SK-N-SH treated with all-trans-retinoic acid at 6 μM for 48 hours (cell line): Measurements from ENCODE around the gene SPATA45.

Source experiments
- ARNTL ChIP-seq: fragments of 450-650 bp; formaldehyde crosslinking; IDR thresholded peaks from 2 replicates; pipeline ENCODE4 v1.5.0; 2020; ENCODE audit warnings: low read depth, mild to moderate bottlenecking, moderate library complexity, borderline replicate concordance
- BACH2 ChIP-seq: fragments of 250-450 bp; sonication (Bioruptor Pico); IDR thresholded peaks from 2 replicates; pipeline ENCODE4 v1.9.0; 2021; ENCODE audit warnings: mild to moderate bottlenecking, borderline replicate concordance
- ESRRG ChIP-seq: fragments of 250-450 bp; sonication (Bioruptor Pico); IDR thresholded peaks from 2 replicates; pipeline ENCODE4 v1.6.1; 2021; ENCODE audit warnings: mild to moderate bottlenecking
- RARB ChIP-seq: fragments of 250-450 bp; sonication (Bioruptor Pico); IDR thresholded peaks from 2 replicates; pipeline ENCODE4 v1.8.0; 2021; ENCODE audit warnings: mild to moderate bottlenecking, moderate library complexity
- TCF4 ChIP-seq: fragments of 250-450 bp; sonication (Bioruptor Pico); IDR thresholded peaks from 2 replicates; pipeline ENCODE4 v1.8.0; 2021; ENCODE audit warnings: mild to moderate bottlenecking, moderate library complexity, borderline replicate concordance
- ZFP30 ChIP-seq: fragments of 450-650 bp; formaldehyde crosslinking; IDR thresholded peaks from 2 replicates; pipeline ENCODE4 v1.5.0; 2022; ENCODE audit warnings: mild to moderate bottlenecking, moderate library complexity
- ZNF565 ChIP-seq: fragments of 450-650 bp; formaldehyde crosslinking; conservative IDR thresholded peaks from 2 replicates; pipeline ENCODE4 v1.5.0; 2020; ENCODE audit warnings: low read depth, mild to moderate bottlenecking, moderate library complexity
- ZNF8 ChIP-seq: fragments of 450-650 bp; formaldehyde crosslinking; IDR thresholded peaks from 2 replicates; pipeline ENCODE4 v1.5.0; 2020; ENCODE audit warnings: mild to moderate bottlenecking, moderate library complexity
- TF ChIP-seq, protein P1 (sequence below): fragments of 250-450 bp; sonication (Bioruptor Pico); IDR thresholded peaks from 2 replicates; pipeline ENCODE4 v1.5.1; 2020; ENCODE audit warnings: low read depth, mild to moderate bottlenecking, moderate library complexity

DNA sequence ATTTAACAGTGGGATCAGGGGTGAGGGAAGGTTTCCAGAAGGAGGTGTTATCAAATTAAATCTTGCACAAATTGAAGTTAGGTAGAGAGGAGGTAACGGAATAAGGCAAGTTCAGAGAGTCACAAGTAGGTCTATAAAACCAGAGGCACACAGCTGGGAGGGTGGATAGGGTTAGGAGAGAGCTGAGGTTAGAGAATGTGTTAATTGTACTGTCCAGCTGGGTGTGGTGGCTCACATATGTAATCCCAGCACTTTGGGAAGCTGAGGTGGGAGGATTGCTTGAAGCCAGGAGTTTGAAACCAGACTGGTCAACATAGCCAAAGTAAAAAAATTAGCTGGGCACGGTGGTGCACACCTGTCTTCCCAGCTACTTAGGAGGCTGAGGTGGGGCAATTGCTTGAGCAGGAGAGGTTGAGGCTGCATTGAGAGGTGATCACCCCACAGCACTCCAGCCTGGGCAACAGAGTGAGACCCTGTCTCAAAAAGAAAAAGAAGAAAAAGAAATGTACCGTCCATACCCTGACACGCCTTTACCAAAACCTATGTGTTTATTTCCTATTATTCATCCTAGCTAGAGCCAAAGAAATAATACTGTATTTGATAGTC lies 20.2 kb downstream of the SPATA45 start:
- no peak for TF ChIP-seq RARB (CRISPR knock-in tag)
- TF ChIP-seq, protein P1, sequence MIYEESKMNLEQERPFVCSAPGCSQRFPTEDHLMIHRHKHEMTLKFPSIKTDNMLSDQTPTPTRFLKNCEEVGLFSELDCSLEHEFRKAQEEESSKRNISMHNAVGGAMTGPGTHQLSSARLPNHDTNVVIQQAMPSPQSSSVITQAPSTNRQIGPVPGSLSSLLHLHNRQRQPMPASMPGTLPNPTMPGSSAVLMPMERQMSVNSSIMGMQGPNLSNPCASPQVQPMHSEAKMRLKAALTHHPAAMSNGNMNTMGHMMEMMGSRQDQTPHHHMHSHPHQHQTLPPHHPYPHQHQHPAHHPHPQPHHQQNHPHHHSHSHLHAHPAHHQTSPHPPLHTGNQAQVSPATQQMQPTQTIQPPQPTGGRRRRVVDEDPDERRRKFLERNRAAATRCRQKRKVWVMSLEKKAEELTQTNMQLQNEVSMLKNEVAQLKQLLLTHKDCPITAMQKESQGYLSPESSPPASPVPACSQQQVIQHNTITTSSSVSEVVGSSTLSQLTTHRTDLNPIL (CRISPR knock-in tag), result no peak
- no peak for TF ChIP-seq BACH2 (CRISPR knock-in tag)
- TF ChIP-seq ZFP30 (CRISPR knock-in tag), result no peak
- no peak for TF ChIP-seq ESRRG (CRISPR knock-in tag)
- TF ChIP-seq ZNF8, result no peak
- no peak for TF ChIP-seq TCF4 (CRISPR knock-in tag)
- no peak for TF ChIP-seq ZNF565 (CRISPR knock-in tag)
- no peak for TF ChIP-seq ARNTL
